Upper lobe of left lung (tissue), 6 donors: Measurements from ENCODE around the gene VWA1. TPM values are rescaled to one million over a fixed set of nuclear protein-coding genes. Genes with fewer than 3 reads are reported as not detected.
A peak's percentile ranks its signal among the peaks of the same experiment; 100 is the strongest.

Experiments used
- ATAC-seq, 2 donors: fragments of 200-7000 bp; cut with Tn5 transposase; one replicate each; pipeline ENCODE4 v1.9.1; 2022; ENCODE audit warnings: mild to moderate bottlenecking in 2 of 2, moderate library complexity in 2 of 2; ENCODE audit not compliant: low FRiP score in 2 of 2
- DNase-seq, 2 donors: peaks; one replicate each; pipeline ENCODE4 v3.0.0-alpha.2; 2019 to 2020
- H3K27ac ChIP-seq, 4 donors: fragments of 200-600 bp; sonication (generic); one replicate each; pipeline ENCODE4 v1.5.1; 2016 to 2019
- H3K27me3 ChIP-seq, 4 donors: fragments of 200-600 bp; sonication (generic); one replicate each; pipeline ENCODE4 v1.5.1; 2017 to 2019
- H3K36me3 ChIP-seq, 4 donors: fragments of 200-600 bp; sonication (generic); one replicate each; pipeline ENCODE4 v1.5.1; 2016 to 2019
- H3K4me1 ChIP-seq, 4 donors: fragments of 200-600 bp; sonication (generic); one replicate each; pipeline ENCODE4 v1.5.1; 2018 to 2019
- H3K4me3 ChIP-seq, 4 donors: fragments of 200-600 bp; sonication (generic); one replicate each; pipeline ENCODE4 v1.5.1; 2017 to 2019; ENCODE audit warnings: mild to moderate bottlenecking in 2 of 4, moderate library complexity in 1 of 4
- H3K9me3 ChIP-seq, 4 donors: fragments of 200-600 bp; sonication (generic); one replicate each; pipeline ENCODE4 v1.5.1; 2018 to 2019
- CTCF ChIP-seq, 6 experiments: fragments of 450-650 bp in 4 of 6; fragments of 200-600 bp in 2 of 6; sonication (generic) in 2 of 6; IDR thresholded peaks; one replicate each; pipeline ENCODE4 v1.5.1; 2016 to 2019; ENCODE audit warnings: antibody characterized with exemption in 6 of 6
- EP300 ChIP-seq, 4 donors: sonication (generic); formaldehyde crosslinking; IDR thresholded peaks; one replicate each; pipeline ENCODE4 v1.5.1; 2017; ENCODE audit warnings: antibody characterized with exemption in 4 of 4, control low read depth in 2 of 4
- POLR2A ChIP-seq, 4 donors: fragments of 450-650 bp; IDR thresholded peaks; one replicate each; pipeline ENCODE4 v1.5.1; 2016 to 2017; ENCODE audit warnings: antibody characterized with exemption in 4 of 4, mild to moderate bottlenecking in 2 of 4
- POLR2AphosphoS5 ChIP-seq, 2 donors: sonication (generic); formaldehyde crosslinking; IDR thresholded peaks; one replicate each; pipeline ENCODE4 v1.5.1; 2017; ENCODE audit warnings: antibody characterized with exemption in 2 of 2
- WGBS, 2 donors: methylation state at CpG; one replicate each; pipeline ENCODE4 v1.1.5; 2017 to 2018; 5-methylcytosine and 5-hydroxymethylcytosine counted together
- total RNA-seq, 6 donors: library from RNA; depleted of rRNA in 4 of 6; stranded (reverse); fragments of >200 nt in 4 of 6; gene quantifications; one replicate each; pipeline versions ENCODE4 v1.1.0 to v1.2.1, GENCODE V29; 2016 to 2021
- donor health status: DM: no; HTN: no; CAD: no; lungs with moderate emphysema.
- donor health status: DM: no; HTN: yes; CAD: no; lungs with severe emphysema.

VWA1 gene
- total RNA-seq, 6 donors from 2014 or later, result 41.8 to 108 (median 62.5) TPM

- no peaks in the 10 kb centered on the region for H3K9me3 ChIP-seq
- ATAC-seq (no peak), DNase-seq (no peak)
- peaks cover 0 to 3% (median 0%) of the 10 kb centered on the region in 4 donors for H3K27me3 ChIP-seq
- 88 to 91% methylated on average over 15 of the region's 15 CpGs for WGBS, 2 donors
- no peaks in the 10 kb centered on the region for H3K36me3 ChIP-seq
- no peak overlapping the region for H3K4me3 ChIP-seq
- no peak for TF ChIP-seq POLR2A (IDR thresholded peaks at IDR 0.05)
- TF ChIP-seq EP300 (IDR thresholded peaks at IDR 0.05), result no peak
- no peak for TF ChIP-seq CTCF (IDR thresholded peaks at IDR 0.05)
- H3K4me1 ChIP-seq, result peaks cover 4 to 40% (median 13%) of the 10 kb centered on the region in 4 donors
- H3K27ac ChIP-seq, result no peak overlapping the region
These were observed 10.8 kb upstream of the VWA1 start for GRCh38 chr1:1424707-1425106.

- TF ChIP-seq EP300 (IDR thresholded peaks at IDR 0.05), result no peak
- TF ChIP-seq POLR2AphosphoS5 (IDR thresholded peaks at IDR 0.05), result no peak
- TF ChIP-seq CTCF (IDR thresholded peaks at IDR 0.05), result no peak
- no peak for TF ChIP-seq POLR2A (IDR thresholded peaks at IDR 0.05)
- no peaks in the 10 kb centered on the region for H3K36me3 ChIP-seq
- 77 to 90% methylated on average over 7 to 12 of the region's 12 CpGs for WGBS, 2 donors
- no peak overlapping the region for H3K4me3 ChIP-seq
- no peak overlapping the region for H3K27ac ChIP-seq
- H3K9me3 ChIP-seq, result no peaks in the 10 kb centered on the region
- H3K4me1 ChIP-seq, result peaks cover 10 to 41% (median 19%) of the 10 kb centered on the region in 4 donors
- ATAC-seq (no peak), DNase-seq (no peak)
- peaks cover 0 to 3% (median 0%) of the 10 kb centered on the region in 4 donors for H3K27me3 ChIP-seq
These were observed 10.1 kb upstream of the VWA1 start for GRCh38 chr1:1425426-1425752.

- peaks cover 0 to 3% (median 0%) of the 10 kb centered on the region in 4 donors for H3K27me3 ChIP-seq
- TF ChIP-seq POLR2AphosphoS5 (IDR thresholded peaks at IDR 0.05) (no peak), EP300 (IDR thresholded peaks at IDR 0.05) (no peak), POLR2A (IDR thresholded peaks at IDR 0.05) (no peak)
- H3K4me1 ChIP-seq, result peaks cover 15 to 41% (median 21%) of the 10 kb centered on the region in 4 donors
- H3K36me3 ChIP-seq, result no peaks in the 10 kb centered on the region
- no peak overlapping the region for H3K4me3 ChIP-seq
- ATAC-seq (no peak), DNase-seq (peak in 1 of 2 donors; percentile 79)
- WGBS, 2 donors, result 46 to 51% methylated on average over 20 to 28 of the region's 33 CpGs
- H3K9me3 ChIP-seq, result no peaks in the 10 kb centered on the region
- peak overlapping the region in 1 of 4 donors; percentile 23 for H3K27ac ChIP-seq
These were observed 9.6 kb upstream of the VWA1 start for GRCh38 chr1:1425753-1426495.

GRCh38 chr1:1426496-1427105 is 8.9 kb upstream of the VWA1 start:
- Histone ChIP-seq H3K27ac (peak overlapping the region in 1 of 4 donors; percentile 23), H3K36me3 (no peaks in the 10 kb centered on the region), H3K27me3 (peaks cover 0 to 3% (median 0%) of the 10 kb centered on the region in 4 donors), H3K4me3 (no peak overlapping the region), H3K9me3 (no peaks in the 10 kb centered on the region), H3K4me1 (peaks cover 20 to 41% (median 25%) of the 10 kb centered on the region in 4 donors)
- DNase-seq (peak in 1 of 2 donors; percentile 69), ATAC-seq (no peak)
- 29 to 49% methylated on average over 7 to 16 of the region's 19 CpGs for WGBS, 2 donors
- no peak for TF ChIP-seq POLR2AphosphoS5 (IDR thresholded peaks at IDR 0.05)
- no peak for TF ChIP-seq EP300 (IDR thresholded peaks at IDR 0.05)
- TF ChIP-seq POLR2A (IDR thresholded peaks at IDR 0.05), result no peak
- no peak for TF ChIP-seq CTCF (IDR thresholded peaks at IDR 0.05)

- H3K4me1 ChIP-seq, result peaks cover 26 to 45% (median 30%) of the 10 kb centered on the region in 4 donors
- H3K27ac ChIP-seq, result peak overlapping the region in 1 of 4 donors; percentile 71
- peak overlapping the region in 3 of 4 donors; percentile 39 to 45 (median 45) for H3K4me3 ChIP-seq
- H3K27me3 ChIP-seq, result peaks cover 0 to 3% (median 0%) of the 10 kb centered on the region in 4 donors
- peak in 1 of 2 donors; percentile 86 for DNase-seq
- ATAC-seq, result no peak
- no peak for TF ChIP-seq CTCF (IDR thresholded peaks at IDR 0.05)
- TF ChIP-seq POLR2A (IDR thresholded peaks at IDR 0.05), result no peak
- TF ChIP-seq POLR2AphosphoS5 (IDR thresholded peaks at IDR 0.05), result no peak
- TF ChIP-seq EP300 (IDR thresholded peaks at IDR 0.05), result no peak
- WGBS, 2 donors, result 37 to 51% methylated on average over 6 to 19 of the region's 66 CpGs
- H3K36me3 ChIP-seq, result no peaks in the 10 kb centered on the region
- H3K9me3 ChIP-seq, result no peaks in the 10 kb centered on the region
These were observed 8.2 kb upstream of the VWA1 start for GRCh38 chr1:1427106-1427819.
